Ishikawa (cell line): ENCODE data around the gene DYRK1B.

Experiments
- CEBPB ChIP-seq: IDR thresholded peaks from 2 replicates; pipeline ENCODE4 v1.6.1; 2012
- CREB1 ChIP-seq: IDR thresholded peaks from 2 replicates; pipeline ENCODE4 v1.6.1; 2012; ENCODE audit warnings: low read depth
- EGR1 ChIP-seq: IDR thresholded peaks from 2 replicates; pipeline ENCODE4 v1.6.1; 2012
- EP300 ChIP-seq: IDR thresholded peaks from 2 replicates; pipeline ENCODE4 v1.6.1; 2012; ENCODE audit warnings: borderline replicate concordance
- FOXM1 ChIP-seq: IDR thresholded peaks from 2 replicates; pipeline ENCODE4 v1.6.1; 2012; ENCODE audit warnings: low read depth, borderline replicate concordance
- NFIC ChIP-seq: IDR thresholded peaks from 2 replicates; pipeline ENCODE4 v1.6.1; 2012
- RAD21 ChIP-seq: IDR thresholded peaks from 2 replicates; pipeline ENCODE4 v1.6.1; 2012; ENCODE audit warnings: low read depth
- TAF1 ChIP-seq: IDR thresholded peaks from 2 replicates; pipeline ENCODE4 v1.6.1; 2012; ENCODE audit warnings: low read depth, mild to moderate bottlenecking
- TCF12 ChIP-seq: IDR thresholded peaks from 2 replicates; pipeline ENCODE4 v1.6.1; 2012; ENCODE audit warnings: low read depth
- TEAD4 ChIP-seq: IDR thresholded peaks from 2 replicates; pipeline ENCODE4 v1.6.1; 2012
- YY1 ChIP-seq: IDR thresholded peaks from 2 replicates; pipeline ENCODE4 v1.6.1; 2012; ENCODE audit warnings: low read depth
- ZBTB7A ChIP-seq: IDR thresholded peaks from 2 replicates; pipeline ENCODE4 v1.6.1; 2012; ENCODE audit warnings: low read depth
- TF ChIP-seq, protein P1 (sequence below): IDR thresholded peaks from 2 replicates; pipeline ENCODE4 v1.6.1; 2012; ENCODE audit warnings: low read depth, mild to moderate bottlenecking
- TF ChIP-seq, protein P2 (sequence below): IDR thresholded peaks from 2 replicates; pipeline ENCODE4 v1.6.1; 2012
- TF ChIP-seq, protein P3 (sequence below): IDR thresholded peaks from 2 replicates; pipeline ENCODE4 v1.6.1; 2012

DYRK1B gene

DNA sequence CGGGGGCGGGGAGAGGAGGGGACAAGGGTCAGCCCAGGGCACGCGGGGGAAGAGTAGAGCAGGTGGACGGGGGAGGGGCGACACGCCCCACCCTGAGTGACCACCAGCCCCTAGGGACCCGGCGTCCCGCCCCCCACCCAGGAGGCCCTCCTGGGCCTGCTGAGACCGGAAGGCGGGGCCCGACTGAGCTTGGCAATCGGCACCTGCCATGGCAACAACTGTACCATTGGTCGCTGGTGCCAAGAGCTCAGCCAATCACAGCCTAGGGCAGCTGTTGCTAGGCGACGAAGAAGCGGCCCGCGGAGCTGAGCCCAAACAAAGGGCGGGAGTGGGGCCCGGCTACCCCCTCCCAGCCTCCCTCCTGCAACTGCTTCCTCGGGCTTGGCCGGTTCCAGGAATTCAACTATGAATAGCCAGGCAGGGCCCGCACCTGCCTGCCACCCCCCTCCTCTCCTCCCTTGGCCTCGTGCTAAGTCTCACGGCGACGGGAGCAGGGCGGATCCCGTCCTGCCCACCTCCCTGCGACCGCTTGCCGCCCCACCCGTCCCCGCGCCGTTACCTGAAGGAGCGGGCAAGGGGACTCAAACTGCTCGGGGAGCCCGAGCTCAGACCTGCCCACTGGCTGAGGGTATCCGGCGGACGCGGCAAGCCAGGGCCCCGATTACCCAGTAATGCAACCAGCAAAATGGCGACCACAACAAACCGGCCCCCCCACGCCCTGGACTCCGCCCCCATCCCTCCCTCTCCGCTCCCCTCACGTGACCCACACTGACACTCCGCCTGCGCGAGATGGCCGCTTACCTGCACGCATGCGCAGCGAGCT is at the start of gene DYRK1B:
Gene DYRK1B, minus strand, starts transcription at position 699 of the 823 bp plus-strand sequence. CDS start 2,295 bp downstream, outside the sequence.
- TF ChIP-seq CEBPB (no peak), YY1 (peak; percentile 92), TCF12 (peak; percentile 59), EGR1 (peak; percentile 63; the same call in 1 of the 2 replicates), TEAD4 (no peak; the same call in 1 of the 2 replicates), NFIC (no peak), TAF1 (0 out of 2 replicates have a peak, but pooled peaks have one; percentile 42), CREB1 (no peak), EP300 (0 out of 2 replicates have a peak, but pooled peaks have one; percentile 31), ZBTB7A (peak; percentile 92)
- TF ChIP-seq, protein P1, sequence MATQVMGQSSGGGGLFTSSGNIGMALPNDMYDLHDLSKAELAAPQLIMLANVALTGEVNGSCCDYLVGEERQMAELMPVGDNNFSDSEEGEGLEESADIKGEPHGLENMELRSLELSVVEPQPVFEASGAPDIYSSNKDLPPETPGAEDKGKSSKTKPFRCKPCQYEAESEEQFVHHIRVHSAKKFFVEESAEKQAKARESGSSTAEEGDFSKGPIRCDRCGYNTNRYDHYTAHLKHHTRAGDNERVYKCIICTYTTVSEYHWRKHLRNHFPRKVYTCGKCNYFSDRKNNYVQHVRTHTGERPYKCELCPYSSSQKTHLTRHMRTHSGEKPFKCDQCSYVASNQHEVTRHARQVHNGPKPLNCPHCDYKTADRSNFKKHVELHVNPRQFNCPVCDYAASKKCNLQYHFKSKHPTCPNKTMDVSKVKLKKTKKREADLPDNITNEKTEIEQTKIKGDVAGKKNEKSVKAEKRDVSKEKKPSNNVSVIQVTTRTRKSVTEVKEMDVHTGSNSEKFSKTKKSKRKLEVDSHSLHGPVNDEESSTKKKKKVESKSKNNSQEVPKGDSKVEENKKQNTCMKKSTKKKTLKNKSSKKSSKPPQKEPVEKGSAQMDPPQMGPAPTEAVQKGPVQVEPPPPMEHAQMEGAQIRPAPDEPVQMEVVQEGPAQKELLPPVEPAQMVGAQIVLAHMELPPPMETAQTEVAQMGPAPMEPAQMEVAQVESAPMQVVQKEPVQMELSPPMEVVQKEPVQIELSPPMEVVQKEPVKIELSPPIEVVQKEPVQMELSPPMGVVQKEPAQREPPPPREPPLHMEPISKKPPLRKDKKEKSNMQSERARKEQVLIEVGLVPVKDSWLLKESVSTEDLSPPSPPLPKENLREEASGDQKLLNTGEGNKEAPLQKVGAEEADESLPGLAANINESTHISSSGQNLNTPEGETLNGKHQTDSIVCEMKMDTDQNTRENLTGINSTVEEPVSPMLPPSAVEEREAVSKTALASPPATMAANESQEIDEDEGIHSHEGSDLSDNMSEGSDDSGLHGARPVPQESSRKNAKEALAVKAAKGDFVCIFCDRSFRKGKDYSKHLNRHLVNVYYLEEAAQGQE, result no peak
- TF ChIP-seq, protein P2, sequence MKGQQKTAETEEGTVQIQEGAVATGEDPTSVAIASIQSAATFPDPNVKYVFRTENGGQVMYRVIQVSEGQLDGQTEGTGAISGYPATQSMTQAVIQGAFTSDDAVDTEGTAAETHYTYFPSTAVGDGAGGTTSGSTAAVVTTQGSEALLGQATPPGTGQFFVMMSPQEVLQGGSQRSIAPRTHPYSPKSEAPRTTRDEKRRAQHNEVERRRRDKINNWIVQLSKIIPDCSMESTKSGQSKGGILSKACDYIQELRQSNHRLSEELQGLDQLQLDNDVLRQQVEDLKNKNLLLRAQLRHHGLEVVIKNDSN, result peak; percentile 100
- TF ChIP-seq, protein P3, sequence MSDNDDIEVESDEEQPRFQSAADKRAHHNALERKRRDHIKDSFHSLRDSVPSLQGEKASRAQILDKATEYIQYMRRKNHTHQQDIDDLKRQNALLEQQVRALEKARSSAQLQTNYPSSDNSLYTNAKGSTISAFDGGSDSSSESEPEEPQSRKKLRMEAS, result peak; percentile 62

DNA sequence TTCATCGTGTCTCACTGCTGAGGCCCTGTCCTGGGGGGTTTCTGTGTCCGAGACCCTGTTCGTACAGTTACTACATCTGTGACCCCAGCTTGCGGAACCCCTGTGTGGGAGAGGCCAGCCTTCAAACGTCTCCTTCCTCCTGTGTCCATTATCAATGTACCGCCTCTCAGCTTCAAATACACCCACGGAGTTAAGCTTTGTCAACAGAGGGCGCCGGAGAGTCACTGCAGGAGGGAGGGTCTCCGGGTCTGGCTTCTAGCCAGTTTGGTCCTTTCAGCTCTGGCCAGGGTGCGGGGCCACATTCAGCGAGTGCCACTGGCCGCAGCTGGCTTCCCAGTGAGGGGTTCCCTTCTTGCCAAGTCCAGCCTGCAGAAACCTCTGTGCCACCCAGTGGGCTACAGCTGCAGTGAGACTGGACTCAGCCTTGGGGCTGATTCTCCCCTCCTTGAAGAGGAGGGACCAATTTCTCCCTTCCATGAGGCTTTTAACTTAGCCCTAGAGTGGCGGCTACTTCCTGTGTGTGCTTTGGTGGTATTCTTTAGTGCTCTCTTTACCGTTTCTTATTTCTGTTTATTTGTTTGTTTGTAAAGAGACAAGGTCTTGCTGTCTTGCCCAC is 47.6 kb upstream of the DYRK1B start:
- TF ChIP-seq ZBTB7A, result peak; percentile 55; the same call in 1 of the 2 replicates
- TF ChIP-seq RAD21, result peak; percentile 44
- TF ChIP-seq NFIC, result peak; percentile 50; the same call in 1 of the 2 replicates

DNA sequence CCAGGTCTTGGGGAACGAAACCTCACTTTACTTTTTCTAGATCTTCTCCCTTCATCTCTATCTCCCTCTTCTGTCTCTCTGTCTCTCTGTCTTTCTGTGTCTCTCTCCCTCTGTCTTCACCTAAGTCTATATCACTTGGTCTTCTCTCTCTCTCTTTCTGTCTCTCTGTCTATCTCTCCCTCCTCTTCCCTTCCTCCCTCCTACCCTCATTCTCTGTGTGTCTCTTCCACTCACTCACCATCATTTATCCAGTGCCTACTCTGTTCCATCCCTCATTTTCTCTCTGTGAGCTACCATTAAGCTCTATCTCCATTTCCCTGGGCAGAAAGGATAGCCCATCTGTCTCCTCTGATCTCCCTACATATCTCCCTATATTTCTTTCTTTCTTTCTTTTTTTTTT is 44.4 kb upstream of the DYRK1B start:
- TF ChIP-seq TEAD4 (no peak), CEBPB (no peak), ZBTB7A (no peak), RAD21 (no peak), YY1 (no peak), TCF12 (no peak), NFIC (no peak), EGR1 (no peak), FOXM1 (no peak), TAF1 (no peak), EP300 (no peak), CREB1 (no peak)
- TF ChIP-seq, protein P3, result no peak
- TF ChIP-seq, protein P2, result no peak
- TF ChIP-seq, protein P1, result no peak

DNA sequence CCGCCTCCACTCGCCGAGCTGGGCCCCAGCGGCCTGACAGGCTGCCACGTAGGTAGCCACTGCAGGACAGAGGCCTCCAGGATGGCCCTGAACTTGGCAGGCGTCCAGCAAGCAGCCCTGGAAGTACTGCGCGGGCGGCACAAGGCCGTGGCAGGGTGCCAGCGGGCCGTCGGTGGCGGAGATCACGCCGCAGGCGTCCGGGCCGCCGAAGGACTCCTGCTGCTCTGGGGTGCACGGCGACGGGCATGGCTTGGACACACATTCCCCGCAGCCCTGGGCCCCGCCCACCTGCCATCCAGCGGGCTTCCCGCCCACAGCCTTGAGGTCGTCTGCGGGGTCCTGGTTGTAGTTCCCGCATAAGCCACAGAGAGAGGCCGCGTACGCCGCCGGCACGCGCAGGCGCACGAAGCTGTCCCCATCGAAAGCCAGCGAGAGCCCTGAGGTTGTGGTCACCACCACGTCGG is 41.5 kb upstream of the DYRK1B start:
- peak; percentile 85 for TF ChIP-seq NFIC
- TF ChIP-seq, protein P3, result peak; percentile 34; the same call in 1 of the 2 replicates

DNA sequence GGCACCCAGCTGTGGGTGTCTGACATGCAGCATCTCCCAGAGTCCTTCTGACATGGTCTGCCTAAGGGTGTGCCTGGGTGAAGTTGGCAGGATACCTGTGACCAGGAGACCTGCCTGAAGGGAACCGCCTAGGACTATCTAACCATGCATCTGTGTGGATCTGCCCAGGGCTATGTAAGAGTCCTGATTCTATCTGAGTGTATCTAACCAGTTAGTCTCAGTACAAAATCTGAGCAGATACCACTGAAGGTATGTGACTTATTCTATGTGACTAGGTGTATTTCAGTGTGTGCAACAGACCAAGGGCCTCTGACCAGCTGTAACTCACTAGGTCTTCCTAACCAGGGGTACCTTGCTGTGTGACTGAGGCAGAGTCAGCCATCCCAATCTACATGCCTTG is 40.4 kb upstream of the DYRK1B start:
- TF ChIP-seq, protein P3, result no peak
- no peak for TF ChIP-seq TEAD4
- TF ChIP-seq TAF1, result no peak
- TF ChIP-seq CEBPB, result no peak
- TF ChIP-seq EP300, result no peak
- TF ChIP-seq NFIC, result no peak
- TF ChIP-seq RAD21, result no peak
- no peak for TF ChIP-seq TCF12
- TF ChIP-seq EGR1, result no peak
- TF ChIP-seq CREB1, result no peak
- no peak for TF ChIP-seq ZBTB7A
- no peak for TF ChIP-seq FOXM1
- TF ChIP-seq YY1, result no peak
- TF ChIP-seq, protein P2, result no peak
- TF ChIP-seq, protein P1, result no peak
